ENCODE measurements around the gene ZNF684. TPM values are rescaled to one million over a fixed set of nuclear protein-coding genes. Genes with fewer than 3 reads are reported as not detected.

Gene ZNF684
- total and polyA plus RNA-seq, 2 donors (not counting 1 experiment from before 2014, with no cell fraction given), result 3.3 to 4.1 TPM

DNA sequence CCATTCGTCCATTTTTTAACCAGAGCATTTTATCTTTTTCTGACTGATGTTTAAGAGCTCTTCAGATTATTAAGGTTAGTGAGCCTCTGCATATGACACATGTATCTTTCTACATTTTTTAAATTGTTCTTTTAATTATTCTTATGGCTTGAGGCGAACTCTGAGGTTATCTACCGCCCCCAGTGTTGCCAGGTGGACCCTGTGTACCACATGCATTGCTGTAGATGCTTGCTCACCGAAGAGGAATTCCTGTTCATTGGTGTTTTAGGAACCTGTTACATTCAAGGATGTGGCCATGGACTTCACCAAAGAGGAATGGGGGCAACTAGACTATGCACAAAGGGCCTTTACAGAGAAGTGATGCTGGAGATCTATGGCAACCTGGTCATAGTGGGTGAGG is 31.8 kb downstream of the ZNF684 start:
- no peaks in the 10 kb centered on the region for H3K36me3 ChIP-seq (ENCODE audit: control insufficient read depth, insufficient read depth, low read length)
- no peak overlapping the region for H2AFZ ChIP-seq (ENCODE audit: low read length)
- H3K9me3 ChIP-seq (ENCODE audit: control insufficient read depth, insufficient read depth, low read depth, low read length), result no peaks in the 10 kb centered on the region
- no peak overlapping the region for H3K27ac ChIP-seq (ENCODE audit: insufficient read depth, low read length)
- no peak overlapping the region for H3K9ac ChIP-seq (ENCODE audit: insufficient read depth, low read length)
- H3K4me2 ChIP-seq (ENCODE audit: extremely low read depth, insufficient read depth, low read length), result no peak overlapping the region
- TF ChIP-seq CTCF (conservative IDR thresholded peaks at IDR 0.05 in 1 of 2, IDR thresholded peaks at IDR 0.05 in 1 of 2; ENCODE audit: low read depth in 1 of 2, low read length in 2 of 2), result no peak
- TF ChIP-seq EZH2 (IDR thresholded peaks at IDR 0.05; ENCODE audit: low read length, missing control alignments), result no peak
- no peaks in the 10 kb centered on the region for H3K79me2 ChIP-seq (ENCODE audit: control insufficient read depth, insufficient read depth, low read length)
- no peak for DNase-seq (ENCODE audit: low read depth in 2 of 2)
- H3K4me1 ChIP-seq (ENCODE audit: control insufficient read depth, extremely low read depth, insufficient read depth, low read length), result no peaks in the 10 kb centered on the region
- no peaks in the 10 kb centered on the region for H3K27me3 ChIP-seq (ENCODE audit: control insufficient read depth, insufficient read depth, low read length)
- H4K20me1 ChIP-seq (ENCODE audit: control insufficient read depth, extremely low read depth, insufficient read depth, low read length), result no peaks in the 10 kb centered on the region
- no peak overlapping the region for H3K4me3 ChIP-seq (replicated peaks in 1 of 4; ENCODE audit: control extremely low read depth in 1 of 4, insufficient read depth in 1 of 4, low read depth in 3 of 4, low read length in 4 of 4)

DNA sequence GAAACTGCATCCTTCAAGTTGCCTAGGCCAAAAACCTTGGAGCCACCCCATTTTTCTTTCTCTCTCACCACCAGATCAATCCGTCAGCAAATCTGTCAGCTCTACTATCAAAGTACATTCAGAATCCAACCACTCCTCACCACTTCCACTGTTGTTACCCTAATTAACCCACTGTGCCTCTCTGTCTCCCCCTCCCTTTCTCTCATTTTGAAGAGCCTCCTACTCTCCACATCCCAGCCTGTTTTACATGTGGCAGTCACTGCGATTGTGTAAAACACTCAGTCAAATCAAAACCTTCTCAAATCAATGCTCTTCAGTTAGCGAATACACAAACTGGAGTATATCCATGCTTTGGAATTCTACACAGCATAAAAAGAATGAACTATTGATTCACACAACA is 33.1 kb downstream of the ZNF684 start:
- no peak overlapping the region for H3K9ac ChIP-seq (ENCODE audit: insufficient read depth, low read length)
- H3K27ac ChIP-seq (ENCODE audit: insufficient read depth, low read length), result no peak overlapping the region
- no peaks in the 10 kb centered on the region for H3K79me2 ChIP-seq (ENCODE audit: control insufficient read depth, insufficient read depth, low read length)
- H2AFZ ChIP-seq (ENCODE audit: low read length), result no peak overlapping the region
- TF ChIP-seq CTCF (conservative IDR thresholded peaks at IDR 0.05 in 1 of 2, IDR thresholded peaks at IDR 0.05 in 1 of 2; ENCODE audit: low read depth in 1 of 2, low read length in 2 of 2) (no peak), EZH2 (IDR thresholded peaks at IDR 0.05; ENCODE audit: low read length, missing control alignments) (no peak)
- no peaks in the 10 kb centered on the region for H4K20me1 ChIP-seq (ENCODE audit: control insufficient read depth, extremely low read depth, insufficient read depth, low read length)
- H3K36me3 ChIP-seq (ENCODE audit: control insufficient read depth, insufficient read depth, low read length), result no peaks in the 10 kb centered on the region
- H3K27me3 ChIP-seq (ENCODE audit: control insufficient read depth, insufficient read depth, low read length), result no peaks in the 10 kb centered on the region
- no peaks in the 10 kb centered on the region for H3K4me1 ChIP-seq (ENCODE audit: control insufficient read depth, extremely low read depth, insufficient read depth, low read length)
- no peak overlapping the region for H3K4me2 ChIP-seq (ENCODE audit: extremely low read depth, insufficient read depth, low read length)
- DNase-seq (ENCODE audit: low read depth in 2 of 2), result no peak
- H3K4me3 ChIP-seq (replicated peaks in 1 of 4; ENCODE audit: control extremely low read depth in 1 of 4, insufficient read depth in 1 of 4, low read depth in 3 of 4, low read length in 4 of 4), result no peak overlapping the region
- no peaks in the 10 kb centered on the region for H3K9me3 ChIP-seq (ENCODE audit: control insufficient read depth, insufficient read depth, low read depth, low read length)

DNA sequence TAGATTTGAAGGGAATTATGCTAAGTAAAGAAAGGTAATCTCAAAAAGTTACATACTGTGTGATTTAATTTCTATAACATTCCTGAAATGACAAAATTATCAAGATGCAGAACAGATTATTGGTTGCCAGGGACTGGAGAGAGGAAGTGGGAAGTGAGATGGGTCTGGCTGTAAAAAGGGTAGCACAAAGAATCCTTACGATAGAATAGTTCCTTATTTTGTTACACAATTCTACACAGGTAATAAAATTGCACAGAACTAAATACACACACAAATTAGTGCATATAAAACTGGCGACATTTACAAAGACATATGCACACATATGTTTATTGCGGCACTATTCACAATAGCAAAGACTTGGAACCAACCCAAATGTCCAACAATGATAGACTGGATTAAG is 33.5 kb downstream of the ZNF684 start:
- TF ChIP-seq CTCF (conservative IDR thresholded peaks at IDR 0.05 in 1 of 2, IDR thresholded peaks at IDR 0.05 in 1 of 2; ENCODE audit: low read depth in 1 of 2, low read length in 2 of 2), result no peak
- TF ChIP-seq EZH2 (IDR thresholded peaks at IDR 0.05; ENCODE audit: low read length, missing control alignments), result no peak
- DNase-seq (ENCODE audit: low read depth in 2 of 2), result no peak
- H3K27ac ChIP-seq (ENCODE audit: insufficient read depth, low read length), result no peak overlapping the region
- H3K79me2 ChIP-seq (ENCODE audit: control insufficient read depth, insufficient read depth, low read length), result no peaks in the 10 kb centered on the region
- no peaks in the 10 kb centered on the region for H4K20me1 ChIP-seq (ENCODE audit: control insufficient read depth, extremely low read depth, insufficient read depth, low read length)
- H3K9ac ChIP-seq (ENCODE audit: insufficient read depth, low read length), result no peak overlapping the region
- H2AFZ ChIP-seq (ENCODE audit: low read length), result no peak overlapping the region
- H3K9me3 ChIP-seq (ENCODE audit: control insufficient read depth, insufficient read depth, low read depth, low read length), result no peaks in the 10 kb centered on the region
- H3K4me2 ChIP-seq (ENCODE audit: extremely low read depth, insufficient read depth, low read length), result no peak overlapping the region
- H3K4me3 ChIP-seq (replicated peaks in 1 of 4; ENCODE audit: control extremely low read depth in 1 of 4, insufficient read depth in 1 of 4, low read depth in 3 of 4, low read length in 4 of 4), result no peak overlapping the region
- no peaks in the 10 kb centered on the region for H3K27me3 ChIP-seq (ENCODE audit: control insufficient read depth, insufficient read depth, low read length)
- no peaks in the 10 kb centered on the region for H3K4me1 ChIP-seq (ENCODE audit: control insufficient read depth, extremely low read depth, insufficient read depth, low read length)
- no peaks in the 10 kb centered on the region for H3K36me3 ChIP-seq (ENCODE audit: control insufficient read depth, insufficient read depth, low read length)
